Cerebellar nuclear complex (tissue), 1 donor: Measurements from ENCODE around the gene ZNF664.

ENCODE experiments used
- DNase-seq, 2 experiments: peaks; one replicate each; lab custom pipeline; 2025; lab: John Stamatoyannopoulos, UW

ZNF664 gene

GRCh38 chr12:123990511-123990910 is 17.5 kb downstream of the ZNF664 start:
- no peak for DNase-seq

GRCh38 chr12:123991372-123991951 is 18.4 kb downstream of the ZNF664 start:
- no peak for DNase-seq

GRCh38 chr12:123992118-123992825 is 19.3 kb downstream of the ZNF664 start:
- no peak for DNase-seq

- DNase-seq, result no peak
Observed at GRCh38 chr12:123995023-123995748, 22.2 kb downstream of the ZNF664 start.

GRCh38 chr12:123996581-123996980 is 23.6 kb downstream of the ZNF664 start:
- DNase-seq, result no peak

GRCh38 chr12:123997033-123997822 is 24.2 kb downstream of the ZNF664 start:
- no peak for DNase-seq

DNA sequence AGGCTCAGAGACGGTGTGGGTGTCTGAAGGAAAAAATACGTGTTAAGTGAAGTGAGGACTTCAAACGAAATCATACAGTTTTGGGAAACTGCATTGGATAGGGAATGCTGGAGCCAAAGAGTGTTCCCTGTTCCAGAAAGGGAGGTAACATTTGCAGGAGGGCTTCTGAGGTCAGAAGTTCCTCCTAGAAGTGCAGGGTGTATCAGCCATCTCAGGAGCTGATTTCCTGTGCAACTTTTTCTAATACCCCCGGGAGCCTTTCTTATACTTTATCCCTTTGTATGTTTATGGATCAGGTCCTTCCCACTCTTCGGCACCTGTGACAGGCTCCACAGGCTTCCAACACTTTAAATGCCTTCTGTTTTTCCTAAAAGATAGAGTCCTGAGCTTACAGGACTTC is 24.9 kb downstream of the ZNF664 start:
- DNase-seq, result no peak

DNA sequence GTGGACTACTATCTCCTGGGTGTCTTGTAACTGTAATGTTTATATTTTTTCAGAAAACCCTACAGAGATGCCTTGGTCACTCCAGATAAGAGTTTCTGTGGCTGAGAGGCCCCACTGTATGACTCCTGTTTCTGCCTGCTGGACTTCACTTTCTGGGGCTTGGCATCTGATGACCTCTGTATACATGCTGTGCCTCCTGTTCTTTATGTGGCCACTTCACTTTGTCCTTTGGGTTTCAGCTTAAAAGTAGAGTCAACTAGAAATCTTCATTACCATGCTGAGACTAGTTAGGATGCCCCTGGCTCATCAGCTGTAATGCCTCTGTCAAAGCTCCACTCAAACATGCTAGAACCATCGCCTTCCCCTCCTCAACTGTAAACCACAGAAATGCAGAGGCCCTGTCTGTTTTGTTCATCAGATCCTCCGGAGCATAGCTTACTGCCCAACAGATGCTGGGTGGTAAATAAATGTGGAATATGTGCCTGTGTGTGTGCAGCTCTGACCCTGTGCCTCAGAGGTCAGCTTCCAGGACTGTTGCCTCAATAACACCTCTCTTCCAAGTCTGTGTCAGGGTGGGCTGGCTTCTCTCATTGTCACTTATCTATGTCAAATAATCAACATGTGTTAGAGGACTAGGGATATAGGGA is 25.5 kb downstream of the ZNF664 start:
- DNase-seq, result no peak

DNA sequence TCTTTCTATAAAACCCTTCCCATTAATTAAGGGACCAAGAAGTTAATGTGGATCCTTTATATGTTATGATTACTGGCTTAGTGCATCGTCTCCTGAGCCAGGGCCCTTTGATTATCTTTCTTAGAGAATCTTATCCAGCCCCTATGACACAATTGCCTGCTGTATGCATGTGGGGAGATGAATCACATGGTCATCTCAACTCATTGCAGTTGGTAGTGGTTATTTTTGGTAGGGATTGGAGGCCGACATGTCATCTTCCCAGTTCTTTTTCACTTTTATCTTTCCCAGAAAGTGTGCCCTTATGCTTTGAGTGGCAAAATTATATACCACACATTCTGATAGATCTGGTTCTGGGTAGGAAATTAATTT is 26.0 kb downstream of the ZNF664 start:
- no peak for DNase-seq

- DNase-seq, result no peak
Observed at GRCh38 chr12:124000111-124000510, 27.1 kb downstream of the ZNF664 start.

DNA sequence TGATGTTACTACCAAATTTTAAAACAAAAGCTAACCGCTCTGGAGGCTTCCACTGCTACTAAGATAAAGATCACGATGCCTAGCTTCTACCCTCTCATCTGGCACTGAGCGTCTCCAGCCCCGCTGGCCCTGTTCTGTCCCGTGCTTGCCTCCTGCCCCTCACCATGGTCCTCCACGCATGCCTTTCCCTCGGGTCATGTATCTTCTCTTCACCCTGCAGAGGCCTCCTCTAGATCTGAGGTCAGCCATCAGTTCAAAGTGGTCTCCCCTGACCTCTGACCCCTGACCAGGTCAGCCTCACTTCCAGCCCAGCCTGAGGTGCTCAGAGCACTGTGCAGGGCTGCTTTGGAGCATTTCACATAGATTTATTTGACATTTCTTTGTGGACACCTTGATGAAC is 28.3 kb downstream of the ZNF664 start:
- no peak for DNase-seq

DNA sequence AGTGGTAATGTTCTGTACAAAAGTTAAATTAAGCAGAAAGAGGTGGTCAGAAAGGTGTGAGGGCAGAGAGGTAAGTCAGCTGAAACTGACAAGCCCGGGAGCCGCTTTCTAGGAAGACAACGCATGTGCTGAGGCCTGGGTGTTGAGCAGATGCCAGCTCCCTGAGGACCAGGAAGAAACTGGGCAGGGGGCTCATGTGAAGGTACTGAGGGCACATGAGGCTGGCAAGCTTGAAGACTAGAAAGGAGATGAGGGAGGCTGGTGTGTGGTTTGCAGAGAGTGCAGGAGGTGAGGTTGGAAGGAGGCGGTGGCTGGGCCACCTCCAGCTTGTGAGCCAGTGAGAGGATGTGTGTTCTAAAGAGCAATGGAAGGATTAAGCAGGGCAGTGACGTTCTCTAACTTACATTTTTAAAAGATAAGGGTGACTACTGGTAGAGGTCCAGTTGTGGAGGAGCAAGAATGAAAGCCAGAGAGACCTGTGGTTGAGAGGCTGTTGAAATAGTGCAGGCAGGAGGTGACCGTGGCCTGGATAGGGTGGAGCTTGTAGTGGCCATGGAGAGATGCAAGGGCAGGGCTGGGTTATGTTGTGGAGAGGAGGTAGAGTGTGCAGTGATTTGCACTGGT is 29.1 kb downstream of the ZNF664 start:
- no peak for DNase-seq

DNA sequence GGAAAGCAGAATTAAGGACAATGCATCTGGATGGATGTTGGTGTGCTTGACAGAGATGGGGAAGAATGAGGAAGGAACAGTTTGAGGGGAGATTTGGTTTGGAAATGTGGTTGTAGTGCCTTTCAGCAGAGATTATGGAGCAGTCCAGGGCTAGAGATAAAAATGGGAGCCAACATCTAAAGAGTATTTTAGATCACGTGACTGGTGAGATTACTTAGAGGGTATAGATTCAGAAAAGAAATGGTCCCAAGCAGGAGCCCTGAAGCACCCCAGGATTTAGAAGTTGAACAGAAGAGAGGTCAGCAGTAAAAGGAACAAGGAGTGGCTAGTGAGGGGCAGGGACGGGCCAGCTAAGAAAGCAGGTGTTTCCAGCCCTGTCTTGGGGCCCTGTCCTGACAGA is 29.6 kb downstream of the ZNF664 start:
- DNase-seq, result no peak

DNA sequence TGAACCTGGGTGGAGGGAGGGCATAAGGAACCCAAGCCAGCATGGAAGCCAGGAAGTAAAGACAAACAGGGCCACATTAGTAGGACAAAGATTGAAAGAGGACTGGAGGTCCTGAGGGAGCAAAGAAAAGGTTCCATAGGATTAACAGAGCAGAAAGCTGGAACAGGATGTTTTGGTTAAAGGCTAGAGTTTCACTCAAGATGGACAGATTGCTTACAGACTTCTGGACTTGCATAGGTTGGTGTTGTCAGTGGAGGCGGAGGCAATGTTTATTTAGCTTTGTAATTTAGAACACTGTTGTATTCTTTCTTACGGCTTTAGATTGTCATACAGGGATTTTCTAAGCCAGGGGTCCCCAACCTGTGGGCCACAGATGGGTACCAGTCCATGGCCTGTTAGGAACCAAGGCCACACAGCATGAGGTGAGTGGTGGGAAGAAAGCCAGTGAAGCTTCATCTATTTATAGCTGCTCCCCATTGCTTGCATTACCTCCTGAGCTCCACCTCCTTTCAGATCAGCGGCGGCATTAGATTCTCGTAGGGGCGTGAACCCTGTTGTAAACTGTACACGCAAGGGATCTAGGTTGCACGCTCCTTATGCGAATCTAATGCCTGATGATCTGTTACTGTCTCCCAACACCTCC is 31.3 kb downstream of the ZNF664 start:
- no peak for DNase-seq

- DNase-seq, result no peak
Observed at GRCh38 chr12:124006085-124006845, 33.2 kb downstream of the ZNF664 start.

DNA sequence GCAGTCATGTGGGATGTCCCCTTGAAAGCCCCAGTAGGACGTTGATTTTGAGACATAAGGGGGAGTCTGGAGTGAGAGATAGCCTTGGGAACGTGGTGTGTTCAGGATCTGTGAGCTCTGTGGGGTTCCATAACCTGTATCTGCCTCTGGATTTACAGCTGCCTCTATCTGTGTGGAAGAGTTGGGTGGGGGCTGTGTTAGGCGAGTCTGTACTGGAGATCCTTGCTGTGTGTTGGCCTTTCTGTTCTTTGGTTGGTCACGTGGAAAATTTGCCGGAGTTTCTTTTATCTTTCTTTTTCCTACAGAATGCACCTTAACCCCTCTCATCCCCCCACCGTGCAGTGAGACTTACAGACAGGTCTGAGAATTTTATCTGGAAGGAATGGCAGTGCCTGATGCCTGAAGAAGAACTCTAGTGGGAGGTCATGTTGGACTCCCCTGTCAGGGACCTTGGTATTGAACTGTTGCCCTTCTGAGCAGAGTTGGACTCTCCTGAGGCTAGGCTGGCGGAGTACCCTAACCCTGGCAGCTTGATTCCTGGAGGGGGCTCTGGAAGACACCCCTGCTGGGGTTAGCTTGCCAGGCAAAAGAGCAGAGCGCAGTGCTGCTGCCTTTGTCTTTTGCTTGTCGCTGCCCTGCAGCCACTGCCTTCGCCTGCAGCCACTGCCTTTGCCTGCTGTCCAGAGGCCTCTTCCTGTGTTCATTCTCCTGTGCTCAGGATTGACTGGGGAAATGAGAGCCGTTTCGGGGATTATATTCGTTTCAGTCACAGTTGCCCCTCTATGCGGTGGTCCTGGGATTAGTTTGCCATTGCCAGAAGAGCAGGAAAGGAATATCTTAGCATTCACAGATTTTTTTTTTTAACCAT is 34.1 kb downstream of the ZNF664 start:
- DNase-seq, result no peak

DNA sequence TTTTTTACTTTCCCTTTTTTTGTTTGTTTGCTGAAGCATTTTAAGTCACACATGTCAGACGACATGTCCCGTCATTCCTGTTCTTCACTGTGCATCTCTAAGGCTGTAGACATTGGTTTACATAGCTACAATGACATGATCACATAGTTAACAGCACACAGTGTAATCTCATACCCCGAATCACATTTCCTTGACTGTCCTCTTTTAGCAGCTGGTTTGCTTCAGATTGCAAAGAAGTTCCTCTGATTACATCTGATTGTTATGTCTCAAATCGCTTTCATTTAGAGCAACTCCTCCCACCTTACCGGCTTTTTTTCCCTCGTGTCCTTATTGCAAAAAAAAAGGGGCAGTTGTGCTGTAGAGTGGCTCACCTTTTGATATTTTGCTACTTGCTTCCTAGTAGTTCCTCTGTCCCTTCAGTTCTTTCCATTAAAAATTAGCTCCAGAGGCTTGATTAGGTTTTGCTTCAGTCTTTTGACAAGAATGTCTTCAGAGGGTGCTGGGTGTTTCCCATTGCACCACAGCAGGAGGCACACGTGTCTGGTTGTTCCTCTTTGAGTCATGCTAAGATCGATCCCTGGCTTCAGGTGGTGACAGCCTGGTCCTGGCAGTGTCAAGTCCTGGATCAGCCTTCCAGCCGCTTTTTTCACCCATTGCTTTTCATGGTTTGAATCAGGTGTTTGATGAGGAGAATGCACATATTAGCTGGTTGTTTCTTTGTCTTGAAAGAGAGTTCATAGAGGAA is 35.0 kb downstream of the ZNF664 start:
- DNase-seq, result no peak

- no peak for DNase-seq
Observed at GRCh38 chr12:124008595-124008994, 35.6 kb downstream of the ZNF664 start.

GRCh38 chr12:124009781-124010180 is 36.8 kb downstream of the ZNF664 start:
- no peak for DNase-seq
